CD4-positive, alpha-beta T cell (primary cell): ENCODE results near the gene LRRC3B. TPM values are rescaled to one million over a fixed set of nuclear protein-coding genes. Genes with fewer than 3 reads are reported as not detected.
"Not testable (repeated sequence)": the region's sequence is repeated elsewhere in the genome, so short reads cannot be mapped to it uniquely, and the experiment has no call there.

Experiments
- ATAC-seq: fragments of 200-7000 bp; cut with Tn5 transposase; one replicate; pipeline ENCODE4 v1.10.0; 2022; ENCODE audit warnings: mild to moderate bottlenecking; ENCODE audit not compliant: poor library complexity
- CTCF ChIA-PET: fragments of 350-600 bp; sonication (Branson Sonifier 250); formaldehyde crosslinking; loops from one replicate; lab custom pipeline; 2021; ENCODE audit warnings: antibody characterized with exemption, inconsistent platforms; lab: Charles Lee
- POLR2A ChIA-PET: fragments of 350-600 bp; sonication (Branson Sonifier 250); formaldehyde crosslinking; loops from one replicate; lab custom pipeline; 2021; ENCODE audit warnings: antibody characterized with exemption, inconsistent platforms; lab: Charles Lee
- DNase-seq, 14 experiments: peaks; one replicate each; pipeline ENCODE4 v3.0.0-alpha.2; 2013 to 2020; ENCODE audit warnings: mixed read lengths in 2 of 14
- H3K27ac ChIP-seq, 2 donors: one replicate each; pipeline versions ENCODE4 v1.5.1 to v1.7.0; 2013; ENCODE audit warnings: low read length in 2 of 2, low read depth in 1 of 2, mild to moderate bottlenecking in 1 of 2
- H3K27me3 ChIP-seq, 2 experiments: 1 replicate in 1 of 2; 2 replicates in 1 of 2; pipeline versions ENCODE4 v1.6.1 to v1.7.0; 2013; ENCODE audit warnings: low read length in 2 of 2, control low read depth in 1 of 2, mild to moderate bottlenecking in 1 of 2, moderate library complexity in 1 of 2; ENCODE audit not compliant: insufficient read depth in 2 of 2, control insufficient read depth in 1 of 2
- H3K36me3 ChIP-seq: one replicate; pipeline ENCODE4 v1.6.1; 2013; ENCODE audit warnings: low read length, control low read depth; ENCODE audit not compliant: insufficient read depth
- H3K4me1 ChIP-seq: one replicate; pipeline ENCODE4 v1.6.1; 2013; ENCODE audit warnings: low read length, control low read depth; ENCODE audit not compliant: insufficient read depth
- H3K4me3 ChIP-seq: one replicate; pipeline ENCODE4 v1.5.1; 2013; ENCODE audit warnings: mild to moderate bottlenecking, low read length, moderate library complexity
- H3K9me3 ChIP-seq, 2 experiments: 1 replicate in 1 of 2; 2 replicates in 1 of 2; pipeline versions ENCODE4 v1.6.1 to v1.7.0; 2013; ENCODE audit warnings: low read length in 2 of 2, mild to moderate bottlenecking in 2 of 2, control low read depth in 1 of 2, moderate library complexity in 1 of 2; ENCODE audit not compliant: control insufficient read depth in 1 of 2, insufficient read depth in 1 of 2
- H3K27ac Mint-ChIP-seq: one replicate; pipeline ENCODE4 v1.8.0; 2020; ENCODE audit warnings: mixed read lengths
- H3K27me3 Mint-ChIP-seq: one replicate; pipeline ENCODE4 v1.8.0; 2021; ENCODE audit warnings: mixed read lengths
- H3K36me3 Mint-ChIP-seq: one replicate; pipeline ENCODE4 v1.8.0; 2021; ENCODE audit warnings: low read depth, mixed read lengths
- H3K4me1 Mint-ChIP-seq: one replicate; pipeline ENCODE4 v1.8.0; 2021; ENCODE audit warnings: low read depth, mixed read lengths
- H3K4me3 Mint-ChIP-seq: one replicate; pipeline ENCODE4 v1.8.0; 2020; ENCODE audit warnings: mild to moderate bottlenecking, mixed read lengths
- H3K9me3 Mint-ChIP-seq: one replicate; pipeline ENCODE4 v1.8.0; 2020; ENCODE audit warnings: mixed read lengths
- CTCF ChIP-seq: fragments of 200-600 bp; IDR thresholded peaks from one replicate; pipeline ENCODE4 v1.8.0; 2022; ENCODE audit warnings: antibody characterized with exemption, mild to moderate bottlenecking
- intact Hi-C, 2 experiments: fragments of 100-400 bp; cut with DNase I in 1 of 2; cut with micrococcal nuclease in 1 of 2; formaldehyde crosslinking; loops; one replicate each; pipeline versions ENCODE4 v1.15.1 to v1.9.0; 2023 to 2025; cut with DNase I, micrococcal nuclease
- total RNA-seq, 174 experiments: library from RNA in 2 of 174; stranded (reverse) in 2 of 174; gene quantifications; one replicate each; pipeline ENCODE4 v1.2.3 and lab custom pipeline; 2021 to 2026

Gene LRRC3B
- total RNA-seq, 2 experiments from 2014 or later, result not detected

- peaks cover 2% of the 10 kb centered on the region for H3K9me3 Mint-ChIP-seq
- H3K4me1 Mint-ChIP-seq, result no peaks in the 10 kb centered on the region
- Histone ChIP-seq H3K27ac (no peak overlapping the region), H3K4me3 (no peak overlapping the region), H3K4me1 (no peaks in the 10 kb centered on the region), H3K9me3 (no peaks in the 10 kb centered on the region), H3K36me3 (no peaks in the 10 kb centered on the region), H3K27me3 (no peaks in the 10 kb centered on the region)
- intact Hi-C loops, result no loop called here
- H3K36me3 Mint-ChIP-seq, result no peaks in the 10 kb centered on the region
- ChIA-PET POLR2A (no interaction called here), CTCF (no interaction called here)
- DNase-seq (no peak), ATAC-seq (no peak)
- H3K27me3 Mint-ChIP-seq, result no peaks in the 10 kb centered on the region
- H3K27ac Mint-ChIP-seq, result no peak overlapping the region
- no peak overlapping the region for H3K4me3 Mint-ChIP-seq
- TF ChIP-seq CTCF, result no peak
Measured at GRCh38 chr3:26596335-26596734, 26.2 kb upstream of the LRRC3B start.

DNA sequence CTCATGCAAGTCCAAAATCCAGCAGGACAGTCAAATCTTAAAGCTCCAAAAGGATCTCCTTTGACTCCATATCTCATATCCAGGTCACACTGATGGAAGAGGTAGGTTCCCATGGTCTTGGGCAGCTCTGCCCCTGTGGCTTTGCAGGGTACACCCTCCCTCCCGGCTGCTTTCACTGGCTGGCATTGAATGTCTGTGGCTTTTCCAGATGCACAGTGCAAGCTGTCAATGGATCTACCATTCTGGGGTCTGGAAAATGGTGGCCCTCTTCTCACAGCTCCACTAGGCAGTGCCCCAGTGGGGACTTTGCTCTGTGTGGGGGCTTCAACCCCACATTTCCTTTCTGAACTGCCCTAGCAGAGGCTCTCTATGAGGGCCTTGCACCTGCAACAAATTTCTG lies 19.3 kb upstream of the LRRC3B start:
- peaks cover 9 to 13% of the 10 kb centered on the region in 2 experiments for H3K9me3 ChIP-seq
- POLR2A ChIA-PET, ATAC-seq, H3K36me3 Mint-ChIP-seq, CTCF ChIA-PET, H3K4me3 Mint-ChIP-seq, H3K27ac ChIP-seq, H3K4me1 ChIP-seq, H3K27me3 ChIP-seq, intact Hi-C loops, H3K27me3 Mint-ChIP-seq, H3K27ac Mint-ChIP-seq, DNase-seq, H3K36me3 ChIP-seq, H3K4me3 ChIP-seq, H3K4me1 Mint-ChIP-seq: not testable (repeated sequence)
- H3K9me3 Mint-ChIP-seq, result peaks cover 19% of the 10 kb centered on the region

DNA sequence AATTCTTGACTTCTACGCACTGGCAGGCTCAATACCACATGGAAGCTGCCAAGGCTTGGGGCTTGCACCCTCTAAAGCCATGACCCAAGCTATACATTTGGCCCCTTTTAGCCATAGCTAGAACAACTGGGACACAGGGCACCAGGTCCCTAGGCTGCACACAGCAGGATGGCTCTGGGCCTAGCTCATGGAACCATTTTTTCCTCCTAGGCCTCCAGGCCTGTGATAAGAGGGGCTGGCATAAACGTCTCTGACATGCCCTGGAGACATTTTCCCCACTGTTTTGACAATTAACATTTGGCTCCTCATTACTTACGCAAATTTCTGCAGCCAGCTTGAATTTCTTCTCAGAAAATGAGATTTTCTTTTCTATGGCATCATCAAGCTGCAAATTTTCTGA lies 18.8 kb upstream of the LRRC3B start:
- CTCF ChIA-PET, H3K4me3 Mint-ChIP-seq, H3K4me3 ChIP-seq, H3K27ac Mint-ChIP-seq, intact Hi-C loops, POLR2A ChIA-PET, H3K4me1 Mint-ChIP-seq, DNase-seq, H3K36me3 Mint-ChIP-seq, H3K27me3 ChIP-seq, H3K27me3 Mint-ChIP-seq, H3K27ac ChIP-seq, ATAC-seq, H3K4me1 ChIP-seq, H3K36me3 ChIP-seq: not testable (repeated sequence)
- peaks cover 18% of the 10 kb centered on the region for H3K9me3 Mint-ChIP-seq
- H3K9me3 ChIP-seq, result peaks cover 9 to 13% of the 10 kb centered on the region in 2 experiments

GRCh38 chr3:26614006-26614685 lies 8.4 kb upstream of the LRRC3B start:
- no peak overlapping the region for H3K4me3 ChIP-seq
- H3K27me3 Mint-ChIP-seq, result no peaks in the 10 kb centered on the region

More at GRCh38 chr3:26614006-26614685, 8.4 kb upstream of the LRRC3B start:
- POLR2A ChIA-PET, result no interaction called here
- Mint-ChIP-seq H3K9me3 (peaks cover 2% of the 10 kb centered on the region), H3K27ac (no peak overlapping the region), H3K4me3 (no peak overlapping the region), H3K36me3 (no peaks in the 10 kb centered on the region), H3K4me1 (no peaks in the 10 kb centered on the region)
- intact Hi-C loops, result no loop called here
- no peak for TF ChIP-seq CTCF
- CTCF ChIA-PET, result no interaction called here
- Histone ChIP-seq H3K27ac (no peak overlapping the region), H3K27me3 (no peaks in the 10 kb centered on the region), H3K9me3 (no peaks in the 10 kb centered on the region), H3K4me1 (no peaks in the 10 kb centered on the region), H3K36me3 (no peaks in the 10 kb centered on the region)
- no peak for ATAC-seq
- no peak for DNase-seq
